K562 (cell line): Measurements from ENCODE around the gene ASCC2. TPM values are rescaled to one million over a fixed set of nuclear protein-coding genes. Genes with fewer than 3 reads are reported as not detected.

Experiments
- BMI1 ChIP-seq: fragments of 150-350 bp; IDR thresholded peaks from 2 replicates; pipeline ENCODE4 v1.6.1; 2014; ENCODE audit warnings: low read length
- CEBPG ChIP-seq, 3 experiments: fragments of 200-800 bp in 1 of 3; sonication (Bioruptor generic) in 1 of 3; sonication (generic) in 1 of 3; formaldehyde crosslinking in 1 of 3; IDR thresholded peaks in 2 of 3; conservative IDR thresholded peaks in 1 of 3; 2 replicates each; pipeline versions ENCODE4 v1.6.1 to v1.8.0; 2016 to 2022; ENCODE audit warnings: missing compliant biosample characterization in 2 of 3, missing genetic modification characterization in 2 of 3, mild to moderate bottlenecking in 1 of 3, missing genetic modification reagents in 1 of 3
- DMBX1 ChIP-seq: fragments of 250-450 bp; sonication (Bioruptor Pico); IDR thresholded peaks from 2 replicates; pipeline ENCODE4 v1.8.0; 2022; ENCODE audit warnings: inconsistent platforms, mild to moderate bottlenecking, moderate library complexity, borderline replicate concordance
- EP300 ChIP-seq: IDR thresholded peaks from 2 replicates; pipeline ENCODE4 v1.6.1; 2012; ENCODE audit warnings: low read length, improper control_type of control experiment
- HMBOX1 ChIP-seq: sonication (generic); IDR thresholded peaks from 2 replicates; pipeline ENCODE4 v1.6.1; 2016
- HMGN3 ChIP-seq: IDR thresholded peaks from 2 replicates; pipeline ENCODE4 v1.6.1; 2011; ENCODE audit warnings: borderline replicate concordance, low read depth, mild to moderate bottlenecking, mixed read lengths, low read length; ENCODE audit not compliant: insufficient read length; ENCODE audit errors: extremely low read depth
- JUN ChIP-seq, 2 experiments: sonication (generic) in 1 of 2; formaldehyde crosslinking in 1 of 2; IDR thresholded peaks; 2 replicates each; pipeline versions ENCODE4 v1.6.1 to v1.8.0; 2012 to 2022; ENCODE audit warnings: borderline replicate concordance in 2 of 2, mild to moderate bottlenecking in 2 of 2, improper control_type of control experiment in 1 of 2, low read depth in 1 of 2, low read length in 1 of 2, missing genetic modification reagents in 1 of 2
- MLX ChIP-seq, 2 experiments: fragments of 450-650 bp in 1 of 2; sonication (generic) in 1 of 2; formaldehyde crosslinking; conservative IDR thresholded peaks; 2 replicates each; pipeline versions ENCODE4 v1.4.0 to v1.8.1; 2020 to 2022; ENCODE audit warnings: mild to moderate bottlenecking in 1 of 2, missing genetic modification reagents in 1 of 2
- PCBP1 ChIP-seq: fragments of 200-400 bp; formaldehyde crosslinking; IDR thresholded peaks from 2 replicates; pipeline ENCODE4 v1.6.1; 2018; ENCODE audit warnings: mild to moderate bottlenecking, low read depth, low read length; ENCODE audit not compliant: poor library complexity, severe bottlenecking
- RCOR1 ChIP-seq, 2 experiments: IDR thresholded peaks; 2 replicates each; pipeline ENCODE4 v1.6.1; 2012; ENCODE audit warnings: low read depth in 2 of 2, low read length in 2 of 2, borderline replicate concordance in 1 of 2, improper control_type of control experiment in 1 of 2
- SMAD2 ChIP-seq: fragments of 150-350 bp; IDR thresholded peaks from 2 replicates; pipeline ENCODE4 v1.6.1; 2014; ENCODE audit warnings: low read depth, mild to moderate bottlenecking, low read length
- SMARCE1 ChIP-seq: fragments of 450-650 bp; IDR thresholded peaks from 2 replicates; pipeline ENCODE4 v1.7.1; 2016; ENCODE audit warnings: mild to moderate bottlenecking
- TBL1XR1 ChIP-seq, 2 experiments: IDR thresholded peaks; 2 replicates each; pipeline ENCODE4 v1.6.1; 2012; ENCODE audit warnings: improper control_type of control experiment in 2 of 2, low read length in 2 of 2, mild to moderate bottlenecking in 1 of 2
- ZC3H4 ChIP-seq: sonication (generic); formaldehyde crosslinking; IDR thresholded peaks from 2 replicates; pipeline ENCODE4 v1.9.0; 2021; ENCODE audit warnings: missing genetic modification reagents, borderline replicate concordance
- polyA plus RNA-seq, 8 experiments: library from polyadenylated mRNA; depleted of rRNA in 4 of 8; stranded (reverse) in 5 of 8; unstranded in 3 of 8; fragments of >200 nt; fragmentation: Nextera tagmentation in 2 of 8; fragmentation: Illumina TruSeq in 1 of 8; extraction: Ambion mirVana in 2 of 8; extraction: Trizol in 1 of 8; gene quantifications; 2 replicates each; pipeline versions ENCODE4 v1.2.1 to v1.2.3, GENCODE V29; 2011 to 2014; ENCODE audit warnings: inconsistent platforms in 1 of 8, missing spikeins in 1 of 8
- total RNA-seq, 7 experiments: library from RNA; depleted of rRNA in 6 of 7; stranded (reverse); fragments of >200 nt in 6 of 7; fragmentation: Illumina TruSeq in 2 of 7; extraction: Trizol in 2 of 7; gene quantifications; 2 replicates each; pipeline versions ENCODE4 v1.2.1 to v1.2.3, GENCODE V29; 2011 to 2021; ENCODE audit warnings: low replicate concordance in 1 of 7
- TF ChIP-seq, protein P1 (sequence below): fragments of 450-650 bp; formaldehyde crosslinking; IDR thresholded peaks from 2 replicates; pipeline ENCODE4 v1.4.0; 2020; ENCODE audit warnings: mild to moderate bottlenecking, moderate library complexity
- TF ChIP-seq, protein P2 (sequence below), 2 experiments: fragments of 450-650 bp in 1 of 2; sonication (generic) in 1 of 2; formaldehyde crosslinking in 1 of 2; IDR thresholded peaks in 1 of 2; conservative IDR thresholded peaks in 1 of 2; 2 replicates each; pipeline versions ENCODE4 v1.6.1 to v1.8.1; 2016 to 2023; ENCODE audit warnings: mild to moderate bottlenecking in 2 of 2, moderate library complexity in 2 of 2, inconsistent platforms in 1 of 2, missing genetic modification reagents in 1 of 2
- TF ChIP-seq, protein P3 (sequence below): fragments of 450-650 bp; IDR thresholded peaks from 2 replicates; pipeline ENCODE4 v1.7.0; 2016; ENCODE audit warnings: borderline replicate concordance
- TF ChIP-seq, protein P4 (sequence below): fragments of 450-650 bp; conservative IDR thresholded peaks from 2 replicates; pipeline ENCODE4 v1.6.1; 2016; ENCODE audit warnings: missing genetic modification characterization, low read depth, mild to moderate bottlenecking, missing compliant biosample characterization, moderate library complexity

Gene ASCC2
- total and polyA plus RNA-seq, 9 of the 15 experiments (the other 6 are each of a cell fraction or from before 2014, with no cell fraction given) = 4.0 to 46.7 (median 26.8) TPM

GRCh38 chr22:29799217-29799680 lies 38.8 kb downstream of the ASCC2 start (continued):
- TF ChIP-seq, protein P1, sequence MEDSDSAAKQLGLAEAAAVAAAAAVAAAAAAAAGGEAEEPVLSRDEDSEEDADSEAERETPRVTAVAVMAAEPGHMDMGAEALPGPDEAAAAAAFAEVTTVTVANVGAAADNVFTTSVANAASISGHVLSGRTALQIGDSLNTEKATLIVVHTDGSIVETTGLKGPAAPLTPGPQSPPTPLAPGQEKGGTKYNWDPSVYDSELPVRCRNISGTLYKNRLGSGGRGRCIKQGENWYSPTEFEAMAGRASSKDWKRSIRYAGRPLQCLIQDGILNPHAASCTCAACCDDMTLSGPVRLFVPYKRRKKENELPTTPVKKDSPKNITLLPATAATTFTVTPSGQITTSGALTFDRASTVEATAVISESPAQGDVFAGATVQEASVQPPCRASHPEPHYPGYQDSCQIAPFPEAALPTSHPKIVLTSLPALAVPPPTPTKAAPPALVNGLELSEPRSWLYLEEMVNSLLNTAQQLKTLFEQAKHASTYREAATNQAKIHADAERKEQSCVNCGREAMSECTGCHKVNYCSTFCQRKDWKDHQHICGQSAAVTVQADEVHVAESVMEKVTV = no peak
- TF ChIP-seq SMARCE1 = peak; percentile 88
- TF ChIP-seq ZC3H4 (CRISPR knock-in tag) = no peak
- TF ChIP-seq HMBOX1 = no peak
- TF ChIP-seq, protein P2, sequence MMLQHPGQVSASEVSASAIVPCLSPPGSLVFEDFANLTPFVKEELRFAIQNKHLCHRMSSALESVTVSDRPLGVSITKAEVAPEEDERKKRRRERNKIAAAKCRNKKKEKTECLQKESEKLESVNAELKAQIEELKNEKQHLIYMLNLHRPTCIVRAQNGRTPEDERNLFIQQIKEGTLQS (IDR thresholded peaks at IDR 0.05) = peak; percentile 89
- TF ChIP-seq, protein P2 (CRISPR knock-in tag; conservative IDR thresholded peaks at IDR 0.05) = no peak
- 0 out of 4 replicates have a peak, but pooled peaks of 1 of the 2 experiments have one; percentile 49 for TF ChIP-seq TBL1XR1 (IDR thresholded peaks at IDR 0.05; ENCODE audit: low read length in 2 of 2)
- TF ChIP-seq, protein P3, sequence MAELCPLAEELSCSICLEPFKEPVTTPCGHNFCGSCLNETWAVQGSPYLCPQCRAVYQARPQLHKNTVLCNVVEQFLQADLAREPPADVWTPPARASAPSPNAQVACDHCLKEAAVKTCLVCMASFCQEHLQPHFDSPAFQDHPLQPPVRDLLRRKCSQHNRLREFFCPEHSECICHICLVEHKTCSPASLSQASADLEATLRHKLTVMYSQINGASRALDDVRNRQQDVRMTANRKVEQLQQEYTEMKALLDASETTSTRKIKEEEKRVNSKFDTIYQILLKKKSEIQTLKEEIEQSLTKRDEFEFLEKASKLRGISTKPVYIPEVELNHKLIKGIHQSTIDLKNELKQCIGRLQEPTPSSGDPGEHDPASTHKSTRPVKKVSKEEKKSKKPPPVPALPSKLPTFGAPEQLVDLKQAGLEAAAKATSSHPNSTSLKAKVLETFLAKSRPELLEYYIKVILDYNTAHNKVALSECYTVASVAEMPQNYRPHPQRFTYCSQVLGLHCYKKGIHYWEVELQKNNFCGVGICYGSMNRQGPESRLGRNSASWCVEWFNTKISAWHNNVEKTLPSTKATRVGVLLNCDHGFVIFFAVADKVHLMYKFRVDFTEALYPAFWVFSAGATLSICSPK = no peak
- TF ChIP-seq, protein P4, sequence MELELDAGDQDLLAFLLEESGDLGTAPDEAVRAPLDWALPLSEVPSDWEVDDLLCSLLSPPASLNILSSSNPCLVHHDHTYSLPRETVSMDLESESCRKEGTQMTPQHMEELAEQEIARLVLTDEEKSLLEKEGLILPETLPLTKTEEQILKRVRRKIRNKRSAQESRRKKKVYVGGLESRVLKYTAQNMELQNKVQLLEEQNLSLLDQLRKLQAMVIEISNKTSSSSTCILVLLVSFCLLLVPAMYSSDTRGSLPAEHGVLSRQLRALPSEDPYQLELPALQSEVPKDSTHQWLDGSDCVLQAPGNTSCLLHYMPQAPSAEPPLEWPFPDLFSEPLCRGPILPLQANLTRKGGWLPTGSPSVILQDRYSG (tag) = 0 out of 2 replicates have a peak, but pooled peaks have one; percentile 22
- TF ChIP-seq HMGN3 = peak; percentile 59
- TF ChIP-seq EP300 = peak; percentile 71
- TF ChIP-seq DMBX1 = no peak; the same call in none of the 2 replicates
- no peak for TF ChIP-seq SMAD2
- TF ChIP-seq JUN (IDR thresholded peaks at IDR 0.05; ENCODE audit: borderline replicate concordance, low read depth, low read length) = peak; percentile 66; the same call in 1 of the 2 replicates
- TF ChIP-seq JUN (CRISPR knock-in tag; IDR thresholded peaks at IDR 0.05; ENCODE audit: borderline replicate concordance) = no peak
- TF ChIP-seq BMI1 = no peak
- TF ChIP-seq CEBPG (CRISPR knock-in tag; IDR thresholded peaks at IDR 0.05) = peak; percentile 95
- TF ChIP-seq CEBPG (tag; conservative IDR thresholded peaks at IDR 0.05 in 1 of 2, IDR thresholded peaks at IDR 0.05 in 1 of 2) = peak; percentile 91 to 92
- TF ChIP-seq PCBP1 = no peak
- peak in 1 of 2 experiments; percentile 64; a peak in 2 of 4 replicates for TF ChIP-seq RCOR1 (IDR thresholded peaks at IDR 0.05; ENCODE audit: borderline replicate concordance in 1 of 2, low read depth in 2 of 2, low read length in 2 of 2)
- TF ChIP-seq MLX (CRISPR knock-in tag; conservative IDR thresholded peaks at IDR 0.05) = no peak
